Middle frontal gyrus (tissue), 1 donor: Measurements from ENCODE around the gene APOL4.
"Not testable (repeated sequence)": the region's sequence is repeated elsewhere in the genome, so short reads cannot be mapped to it uniquely, and the experiment has no call there.

Experiments
- DNase-seq: peaks from one replicate; pipeline ENCODE4 v3.0.0-alpha.2; 2015; ENCODE audit warnings: low spot score; ENCODE audit errors: extremely low spot score

The APOL4 gene, protein sequence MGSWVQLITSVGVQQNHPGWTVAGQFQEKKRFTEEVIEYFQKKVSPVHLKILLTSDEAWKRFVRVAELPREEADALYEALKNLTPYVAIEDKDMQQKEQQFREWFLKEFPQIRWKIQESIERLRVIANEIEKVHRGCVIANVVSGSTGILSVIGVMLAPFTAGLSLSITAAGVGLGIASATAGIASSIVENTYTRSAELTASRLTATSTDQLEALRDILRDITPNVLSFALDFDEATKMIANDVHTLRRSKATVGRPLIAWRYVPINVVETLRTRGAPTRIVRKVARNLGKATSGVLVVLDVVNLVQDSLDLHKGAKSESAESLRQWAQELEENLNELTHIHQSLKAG

DNA sequence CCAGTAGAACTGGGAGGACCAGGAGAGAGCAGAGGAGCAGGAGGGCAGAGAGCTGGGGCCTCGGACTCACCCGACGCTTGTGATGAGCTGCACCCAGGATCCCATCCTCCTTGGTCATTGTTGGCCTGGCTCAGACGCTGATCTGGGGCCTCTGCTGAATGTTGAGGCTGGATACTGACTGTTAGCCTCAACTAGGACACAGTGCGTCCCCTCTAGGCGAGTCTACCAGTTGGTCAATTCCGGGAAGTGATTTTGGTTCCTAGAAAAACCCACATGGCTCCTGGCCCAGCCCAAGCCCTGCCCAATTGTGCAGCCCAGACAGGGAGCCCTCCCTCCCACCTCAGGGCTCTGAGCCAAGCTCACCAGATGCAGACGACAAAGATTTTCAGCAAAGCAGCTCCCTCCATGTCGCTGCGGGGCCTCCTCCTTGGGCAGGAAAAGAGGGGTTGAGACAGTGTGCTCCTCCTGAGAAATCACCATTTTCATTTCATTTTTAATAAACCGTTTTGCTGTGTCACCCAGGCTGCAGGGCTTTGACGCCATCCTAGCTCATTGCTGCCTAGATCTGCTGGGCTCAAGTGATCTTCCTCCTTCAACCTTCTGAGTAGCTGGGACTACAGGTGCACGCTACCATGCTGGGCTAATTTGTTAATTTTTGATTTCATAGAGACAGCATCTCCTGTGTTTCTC is at the start of gene APOL4:
APOL4 (minus strand) TSS at position 180 of the 690 bp plus-strand sequence; CDS start at position 105, 75 bp downstream.
- DNase-seq = no peak

DNA sequence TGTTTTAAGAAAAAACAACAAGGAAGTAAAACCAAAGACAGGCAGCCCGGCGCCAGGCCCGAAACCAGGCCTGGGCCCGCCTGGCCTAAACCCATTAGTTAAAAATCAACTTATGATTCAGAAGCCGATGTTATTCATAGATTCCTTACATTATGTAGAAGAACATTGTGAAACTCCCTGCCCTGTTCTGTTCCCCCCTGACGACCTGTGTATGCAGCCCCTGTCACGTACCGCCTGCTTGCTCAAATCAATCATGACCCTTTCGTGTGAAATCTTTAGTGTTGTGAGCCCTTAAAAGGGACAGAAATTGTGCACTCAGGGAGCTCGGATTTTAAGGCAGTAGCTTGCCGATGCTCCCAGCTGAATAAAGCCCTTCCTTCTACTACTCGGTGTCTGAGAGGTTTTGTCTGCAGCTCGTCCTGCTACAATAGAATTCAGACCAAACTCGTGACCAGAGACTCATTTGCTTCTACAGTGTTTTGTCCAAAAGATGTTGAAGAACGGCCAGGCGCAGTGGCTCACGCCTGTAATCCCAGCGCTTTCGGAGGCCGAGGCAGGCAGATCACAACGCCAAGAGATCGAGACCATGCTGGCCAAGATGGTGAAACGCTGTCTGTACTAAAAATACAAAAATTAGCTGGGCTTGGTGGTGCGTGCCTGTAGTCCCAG is 48.8 kb upstream of the APOL4 start:
- not testable (repeated sequence) for DNase-seq

DNA sequence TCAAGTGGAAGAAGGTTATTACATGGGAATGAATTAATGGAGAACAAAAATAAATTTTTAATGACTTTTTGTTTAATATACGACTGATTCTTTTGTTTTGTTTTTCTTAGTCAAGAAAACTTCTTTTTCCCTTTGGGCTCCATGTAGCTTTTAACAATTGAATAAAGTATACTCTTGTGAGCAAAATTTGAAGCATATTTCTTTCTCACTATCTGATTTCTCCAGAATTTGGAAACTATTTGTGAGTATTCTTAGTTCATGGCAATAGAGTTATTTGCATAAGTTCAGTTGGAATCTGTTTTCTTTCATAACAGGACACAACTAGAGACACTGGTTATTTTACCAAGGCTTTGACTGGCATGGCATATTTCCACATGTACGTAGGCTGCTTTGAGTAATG is 47.6 kb upstream of the APOL4 start:
- DNase-seq = no peak

DNA sequence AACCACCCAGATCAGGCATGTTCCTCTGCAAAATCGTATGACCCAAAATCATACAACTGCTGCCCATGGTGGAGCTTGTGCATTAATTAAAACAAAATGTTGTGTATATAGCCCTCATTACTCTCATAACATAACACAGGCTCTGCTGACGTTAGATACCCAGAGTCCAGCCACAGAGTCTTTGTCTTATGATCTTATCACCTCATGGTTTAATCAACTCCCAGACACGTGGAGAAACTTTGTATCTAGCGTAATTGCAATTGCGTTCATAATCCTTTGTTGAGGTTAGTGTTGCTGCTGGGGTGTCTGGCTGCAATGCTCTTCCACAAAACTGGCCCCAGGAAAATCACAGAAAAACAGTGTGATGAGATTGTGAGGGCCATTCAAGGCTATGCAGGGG is 46.3 kb upstream of the APOL4 start:
- DNase-seq = no peak

DNA sequence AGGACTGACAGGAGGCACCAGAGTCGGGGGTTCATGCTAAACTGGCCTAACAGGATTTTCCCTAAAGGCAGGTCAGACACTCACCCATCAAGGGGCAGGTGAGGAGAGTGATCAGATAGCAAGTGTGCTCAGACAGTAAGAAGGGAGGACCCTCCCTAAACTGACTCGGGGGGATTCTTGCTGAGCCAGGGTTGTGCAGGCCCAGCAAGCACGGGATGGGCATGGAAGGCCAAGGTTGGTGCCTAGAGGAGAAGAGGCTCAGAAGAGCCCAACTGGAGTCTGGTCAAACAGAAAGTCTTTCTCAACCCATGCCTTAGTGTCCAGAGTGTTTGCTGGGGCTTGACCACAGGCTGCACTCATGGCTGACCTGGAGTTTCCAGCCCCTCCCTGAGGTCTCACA is 45.1 kb upstream of the APOL4 start:
- no peak for DNase-seq

DNA sequence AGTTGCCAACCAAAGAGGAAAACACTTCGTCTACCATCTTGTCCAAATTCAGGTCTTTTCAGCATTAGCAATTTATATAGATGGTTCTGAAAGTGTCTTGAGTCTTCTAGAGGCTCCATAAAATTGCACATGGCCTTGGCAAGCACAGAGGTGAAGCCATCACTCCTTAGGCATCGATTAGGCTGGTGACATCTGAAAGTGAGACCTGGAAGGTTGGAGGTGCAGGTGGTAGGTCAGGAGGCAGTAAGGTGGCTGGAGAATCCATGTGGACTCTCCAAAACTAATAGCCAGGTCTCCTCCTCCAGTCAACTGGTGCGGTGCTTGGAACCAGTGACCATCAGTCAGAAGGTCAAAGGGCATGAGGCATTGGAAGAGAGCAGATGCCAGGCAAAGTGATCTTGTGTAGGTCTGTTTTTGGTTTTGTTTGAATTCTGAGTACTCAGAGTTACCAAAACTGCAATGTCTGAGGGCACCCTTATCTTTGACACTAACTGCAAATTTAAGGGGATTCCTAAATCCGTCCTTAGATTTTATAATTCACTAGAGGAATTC is 44.3 kb upstream of the APOL4 start:
- DNase-seq = no peak

DNA sequence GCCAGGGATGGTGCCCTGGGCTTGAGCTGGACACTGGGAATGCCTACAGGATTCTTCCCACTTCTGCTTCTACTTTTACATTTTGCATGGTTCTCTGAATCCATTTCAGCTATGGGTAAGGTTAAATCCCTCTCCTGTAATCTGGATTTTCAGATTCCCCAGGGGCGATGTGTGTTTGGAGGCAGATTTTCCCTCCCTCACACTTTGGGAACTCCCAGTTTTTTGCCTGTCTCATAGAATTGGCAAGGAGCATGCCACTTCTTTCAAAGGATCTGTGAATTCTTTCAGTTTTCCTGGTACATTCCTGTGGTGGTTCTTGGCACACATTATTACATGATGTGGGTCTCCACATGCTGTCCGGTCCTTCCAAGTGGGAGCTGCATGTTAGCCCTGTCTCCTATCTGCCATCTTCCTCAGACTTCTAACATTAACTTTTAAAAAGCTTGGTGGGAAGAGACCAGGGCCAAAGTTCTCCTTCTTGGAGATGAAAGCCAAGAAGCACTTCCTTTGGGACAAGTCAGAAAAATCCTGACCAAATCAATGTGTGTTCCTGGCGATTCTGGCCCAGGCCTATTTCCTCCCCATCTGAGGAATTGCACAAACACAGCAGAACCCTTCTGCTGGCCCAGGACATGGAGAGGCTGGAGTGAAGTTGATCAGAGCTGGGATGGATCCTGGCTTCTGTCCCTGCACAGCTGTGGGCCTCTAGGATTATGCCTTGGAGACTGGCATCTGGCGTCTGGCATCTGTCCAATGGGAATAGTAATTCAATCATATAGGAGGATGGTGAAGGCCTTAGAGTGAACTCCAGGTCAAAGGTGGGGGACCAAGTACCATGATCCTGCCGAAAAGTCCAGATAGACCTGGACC is 43.1 kb upstream of the APOL4 start:
- DNase-seq = no peak

DNA sequence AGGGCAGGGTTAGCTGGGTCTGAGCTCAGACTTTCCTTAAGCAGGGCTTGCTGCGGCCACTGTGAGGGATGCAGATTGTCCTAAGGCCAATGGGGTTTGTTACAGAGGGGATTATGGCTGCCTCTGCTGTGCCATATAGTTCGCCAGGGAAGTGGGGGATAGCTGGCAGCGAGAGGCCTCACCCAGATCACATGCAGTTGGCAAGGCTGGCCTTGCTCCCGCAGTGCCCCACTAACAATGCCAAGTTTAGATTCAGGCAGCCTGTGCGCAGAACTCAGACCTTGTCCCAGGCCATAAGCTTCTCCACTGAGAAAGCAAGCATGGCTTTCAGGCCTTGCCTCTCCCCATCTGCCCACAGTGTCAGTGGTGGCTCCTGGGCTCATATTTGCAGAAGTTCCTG is 42.4 kb upstream of the APOL4 start:
- DNase-seq = no peak

DNA sequence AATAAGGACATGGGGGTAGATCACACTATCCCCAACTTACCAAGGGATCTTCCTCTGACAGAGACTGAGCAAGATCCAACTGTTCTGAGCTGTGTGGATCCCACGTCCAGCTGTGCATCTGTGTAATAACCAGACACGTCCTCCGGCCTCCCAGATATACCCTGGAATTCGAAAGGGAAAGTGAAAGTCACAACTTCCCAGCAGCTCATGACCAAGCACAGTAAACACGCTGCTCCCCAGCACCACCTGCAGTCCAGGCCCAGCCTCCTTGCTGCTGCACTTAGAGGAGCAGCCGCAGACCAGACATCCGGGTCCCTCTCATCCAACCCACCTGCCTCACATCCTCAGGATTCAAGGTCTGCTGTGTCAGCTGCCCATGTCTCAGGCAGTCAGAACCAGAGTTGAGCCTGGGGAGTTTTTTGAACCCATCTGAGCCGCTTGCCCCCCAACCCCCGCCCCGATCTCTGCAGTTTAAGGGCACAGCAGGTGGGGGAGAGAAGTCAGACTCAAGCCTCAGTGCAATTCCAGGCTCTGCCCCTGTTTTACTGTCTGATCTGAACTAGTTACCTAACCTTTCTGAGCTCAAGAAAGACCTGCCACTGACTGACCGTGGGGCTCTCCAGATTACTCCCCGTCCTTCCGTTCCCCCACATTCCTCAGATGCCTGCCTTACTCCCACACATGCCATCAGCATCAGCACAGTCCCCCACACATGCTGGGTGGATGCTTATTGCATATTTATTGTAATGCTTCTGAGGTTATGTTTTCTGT is 38.0 kb upstream of the APOL4 start, which contains the start of gene APOL2:
APOL2 (minus strand) TSS at position 127 of the 771 bp plus-strand sequence. CDS start 6,365 bp downstream, outside the sequence.
- DNase-seq = peak; percentile 79

DNA sequence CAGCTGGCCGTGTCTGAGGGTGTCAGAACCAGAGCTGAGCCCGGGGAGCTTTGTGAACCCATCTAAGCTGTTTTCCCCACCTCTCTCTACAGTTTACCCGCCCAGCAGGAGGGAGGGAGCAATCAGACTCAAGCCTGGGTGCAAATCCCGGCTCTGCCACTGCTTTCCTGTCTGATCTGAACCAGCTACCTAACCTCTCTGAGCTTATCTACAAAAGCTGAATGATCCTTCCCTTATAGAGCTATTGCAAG is 37.5 kb upstream of the APOL4 start:
- DNase-seq = no peak

DNA sequence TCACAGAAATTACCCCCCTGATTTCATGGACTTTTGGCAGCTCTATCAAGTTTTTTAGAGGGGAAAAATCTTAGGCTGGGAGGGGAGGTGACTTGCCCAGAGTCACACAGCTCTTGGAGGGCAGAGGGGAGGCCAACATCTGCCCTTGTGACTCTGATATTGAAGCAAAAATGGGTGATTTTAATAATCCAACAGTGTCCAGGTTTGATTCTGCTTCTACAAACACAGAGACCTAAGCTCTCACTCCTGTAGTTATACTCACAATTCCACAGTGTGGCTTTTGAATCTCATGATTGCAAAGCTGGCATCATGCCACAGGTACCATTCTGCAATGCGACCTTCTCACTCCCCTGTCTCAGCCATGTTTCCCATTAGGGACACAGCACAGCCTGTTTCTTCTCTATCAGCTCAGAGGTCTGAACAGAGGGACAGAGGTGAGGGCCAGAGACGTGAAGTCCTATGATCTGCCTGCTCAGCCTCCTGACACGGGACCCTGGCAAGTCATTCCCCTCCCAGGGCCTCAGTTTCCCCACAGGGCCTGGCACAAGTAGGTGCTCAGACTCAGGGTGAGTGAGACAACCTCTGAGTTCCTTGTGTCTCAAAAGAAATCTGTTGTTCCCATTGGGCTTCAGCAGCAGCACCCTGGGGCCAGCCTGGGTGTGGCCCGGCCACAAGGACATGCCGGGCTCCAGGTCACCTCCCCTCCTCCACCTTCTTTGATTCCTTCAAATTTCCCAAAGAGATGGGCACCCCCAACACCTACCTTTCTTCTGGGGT is 37.0 kb upstream of the APOL4 start:
- no peak for DNase-seq

DNA sequence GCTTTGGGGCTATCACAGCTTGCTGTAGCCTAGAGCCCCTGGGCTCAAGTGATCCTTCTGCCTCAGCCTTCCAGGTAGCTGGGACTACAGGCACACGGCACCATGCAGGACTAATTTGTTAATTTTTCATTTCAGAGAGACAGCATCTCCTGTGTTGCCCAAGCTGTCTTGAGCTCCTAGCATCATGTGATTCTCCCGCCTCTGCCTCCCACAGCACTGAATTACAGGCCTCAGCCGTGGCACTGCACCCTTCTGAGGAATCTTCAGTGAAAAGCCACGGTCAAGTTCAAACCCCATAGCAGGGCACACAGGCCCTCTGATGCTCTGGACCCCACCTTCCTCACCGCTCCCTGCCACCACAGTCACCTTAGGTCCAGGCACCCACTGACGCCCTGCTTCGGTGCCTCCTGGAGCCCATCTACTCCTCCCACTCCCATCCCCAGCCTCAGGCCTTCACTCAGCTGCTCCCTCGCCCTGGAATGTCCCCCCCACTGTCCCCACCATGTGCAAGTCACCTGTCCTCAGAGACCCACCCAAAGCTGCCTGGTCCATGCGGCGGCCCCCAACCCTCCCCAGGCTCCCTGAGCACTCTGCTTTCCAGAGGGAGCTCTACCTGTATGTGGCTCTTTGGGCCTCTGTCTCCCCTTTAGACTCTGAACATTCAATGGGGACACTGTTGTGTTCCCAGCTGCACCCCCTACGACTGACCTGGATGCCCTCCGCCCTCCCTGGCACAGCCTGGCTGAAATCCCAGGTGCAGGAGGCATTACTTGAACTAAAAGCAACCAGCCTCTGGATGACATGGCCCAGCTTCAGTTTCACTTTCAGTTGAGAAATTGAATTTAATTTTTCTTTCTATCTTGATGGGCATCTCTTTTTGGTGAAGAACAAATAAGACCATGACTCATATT is 36.1 kb upstream of the APOL4 start:
- DNase-seq = no peak

DNA sequence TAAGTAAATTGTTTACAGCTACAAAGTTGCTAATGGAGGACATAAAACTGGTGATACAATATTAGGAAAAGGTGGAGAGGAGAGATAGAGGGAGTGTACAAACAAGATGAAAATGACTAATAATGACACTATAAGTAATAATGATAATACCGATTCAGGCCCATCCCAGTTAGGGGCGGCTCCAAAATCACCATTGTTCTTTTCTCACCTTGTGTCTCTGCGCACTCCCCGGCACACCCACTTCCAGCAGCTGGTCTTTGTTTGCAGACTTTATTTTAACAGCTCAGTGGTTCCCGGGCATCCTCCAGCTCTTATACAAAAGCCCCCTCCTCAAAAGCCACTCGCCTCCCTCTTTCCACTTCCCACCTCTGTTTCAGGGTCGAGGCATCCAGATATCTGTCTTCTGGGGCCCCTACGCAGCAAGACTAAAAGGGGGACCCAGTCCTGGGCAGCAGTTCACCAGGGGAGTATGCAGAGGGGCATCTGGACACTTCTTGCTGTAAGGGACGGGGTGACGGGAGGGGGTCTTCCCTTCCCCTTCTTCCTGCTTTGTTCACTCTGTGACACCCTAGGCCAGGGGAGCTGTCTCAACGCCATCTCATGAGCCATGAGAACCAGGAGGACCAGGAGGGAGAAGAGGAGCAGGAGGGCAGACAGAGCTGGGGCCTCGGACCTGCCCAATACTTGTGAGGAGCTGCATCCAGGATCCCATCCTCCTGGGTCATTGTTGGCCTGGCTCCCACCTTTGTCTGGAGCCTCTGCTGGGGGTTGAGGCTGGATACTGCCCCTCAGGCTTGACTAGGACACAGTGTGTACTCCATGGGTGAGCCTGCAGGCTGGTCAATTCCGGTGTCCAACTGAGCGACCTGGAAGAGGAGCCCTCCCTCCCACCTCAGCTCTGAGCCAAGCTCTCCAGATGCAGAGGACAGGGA is 35.0 kb upstream of the APOL4 start:
- DNase-seq = no peak

DNA sequence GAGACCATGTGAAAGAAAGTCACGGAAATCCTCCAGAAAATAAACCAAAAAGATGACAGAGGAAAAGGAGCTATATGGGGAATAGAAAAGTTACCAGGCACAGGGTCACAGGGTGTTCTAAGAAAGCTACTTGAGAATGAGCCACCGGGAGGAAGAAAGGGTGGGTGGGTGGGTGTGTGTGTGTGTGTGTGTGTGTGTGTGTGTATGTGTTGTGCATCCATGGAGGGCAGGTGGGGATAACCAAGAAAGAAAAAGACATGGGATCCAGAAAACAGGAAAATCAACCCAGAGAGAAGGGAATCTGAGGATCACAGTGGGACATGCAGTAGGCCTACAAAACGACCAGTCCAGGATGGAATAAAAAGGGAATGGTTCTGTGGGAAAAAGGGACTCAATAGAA is 34.0 kb upstream of the APOL4 start:
- DNase-seq = no peak

DNA sequence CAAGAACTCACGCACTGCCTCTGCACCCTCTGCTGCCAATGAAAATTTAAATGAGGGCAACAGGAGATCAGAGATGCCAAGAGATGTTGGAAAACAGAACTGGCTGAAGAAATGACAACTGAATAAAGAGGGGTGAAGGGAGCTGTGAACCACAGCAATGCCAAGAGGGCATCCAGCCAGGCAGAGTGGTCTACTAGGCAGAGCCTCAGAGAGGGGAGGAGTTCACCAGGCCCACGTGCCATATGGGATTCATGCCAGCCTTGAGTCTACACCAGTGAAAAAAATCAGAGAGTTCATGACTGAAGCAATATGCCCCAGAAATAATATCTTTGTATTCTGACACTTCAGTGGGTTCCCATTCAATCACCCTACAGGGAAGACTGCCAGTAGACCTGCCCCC is 33.3 kb upstream of the APOL4 start:
- DNase-seq = no peak

DNA sequence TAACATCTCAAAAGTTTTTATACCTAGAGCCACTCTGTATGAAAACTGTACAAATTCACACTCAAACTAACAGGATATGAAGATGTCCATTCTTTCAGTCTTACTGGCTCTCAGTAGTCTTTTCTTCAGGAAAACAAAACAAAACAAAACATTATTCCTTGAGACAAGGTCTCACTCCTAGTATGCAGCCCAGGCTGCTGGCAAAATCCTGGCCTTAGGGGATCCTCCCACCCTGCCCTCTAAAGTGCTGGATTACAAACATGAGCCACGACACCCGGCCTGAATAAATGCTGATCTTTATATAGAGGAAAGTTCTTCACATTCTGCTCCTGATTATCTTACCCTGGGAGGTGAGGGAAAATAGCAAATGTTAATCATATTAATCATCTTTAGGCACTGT is 32.6 kb upstream of the APOL4 start:
- DNase-seq = no peak

DNA sequence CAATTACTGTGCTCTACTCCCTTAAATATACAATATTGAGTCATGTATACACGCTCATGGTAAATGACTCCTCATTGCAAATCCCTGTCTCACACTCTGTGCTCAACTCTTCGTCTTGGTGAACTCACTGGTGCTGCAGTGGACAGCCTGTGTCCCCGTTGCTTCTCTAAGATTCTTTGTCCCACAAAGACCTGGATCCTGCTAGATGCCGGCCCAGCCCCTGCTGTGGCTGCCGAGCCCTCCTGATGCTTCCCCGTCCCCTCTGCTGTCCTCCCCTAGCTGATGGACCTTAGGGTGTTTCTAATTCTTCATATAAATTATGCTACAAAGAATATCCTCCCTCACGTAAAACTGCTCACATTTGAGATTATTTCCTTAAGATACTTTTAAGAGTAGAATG is 32.2 kb upstream of the APOL4 start:
- DNase-seq = no peak
